Gastroesophageal sphincter (tissue), 3 donors: ENCODE data around the gene VSTM2B.

Experiments used
- EP300 ChIP-seq: sonication (generic); formaldehyde crosslinking; IDR thresholded peaks from one replicate; pipeline ENCODE4 v1.6.1; 2017; ENCODE audit warnings: antibody characterized with exemption, mild to moderate bottlenecking
- POLR2A ChIP-seq, 2 donors: fragments of 450-650 bp; IDR thresholded peaks; one replicate each; pipeline ENCODE4 v1.6.1; 2017; ENCODE audit warnings: antibody characterized with exemption in 2 of 2, mild to moderate bottlenecking in 2 of 2, moderate library complexity in 1 of 2
- TF ChIP-seq, protein P1 (sequence below), 4 experiments: fragments of 200-600 bp in 2 of 4; fragments of 450-650 bp in 2 of 4; sonication (generic) in 1 of 4; IDR thresholded peaks; one replicate each; pipeline ENCODE4 v1.5.1; 2017 to 2019; ENCODE audit warnings: antibody characterized with exemption in 4 of 4, mild to moderate bottlenecking in 2 of 4, moderate library complexity in 2 of 4

DNA sequence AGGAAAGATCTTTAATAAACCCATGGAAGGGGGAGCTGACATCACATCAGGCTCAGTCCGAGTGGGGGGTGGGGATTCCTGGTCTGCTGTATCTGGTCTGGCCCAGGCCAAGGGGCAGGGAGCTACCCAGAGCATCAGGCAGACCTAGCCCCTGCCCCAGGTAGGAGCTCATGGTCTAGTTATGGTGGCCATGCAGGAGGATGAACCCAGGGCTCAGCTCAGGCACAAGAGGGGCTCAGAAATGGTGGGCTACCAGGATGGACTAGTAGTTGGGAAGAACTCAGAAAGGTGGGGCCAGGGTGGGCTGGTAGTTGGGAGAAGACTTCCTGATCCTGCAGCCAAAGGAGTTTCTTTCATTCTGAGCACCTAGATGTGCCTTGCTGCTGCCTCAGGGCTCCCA lies 14.3 kb downstream of the VSTM2B start:
- TF ChIP-seq, protein P1, sequence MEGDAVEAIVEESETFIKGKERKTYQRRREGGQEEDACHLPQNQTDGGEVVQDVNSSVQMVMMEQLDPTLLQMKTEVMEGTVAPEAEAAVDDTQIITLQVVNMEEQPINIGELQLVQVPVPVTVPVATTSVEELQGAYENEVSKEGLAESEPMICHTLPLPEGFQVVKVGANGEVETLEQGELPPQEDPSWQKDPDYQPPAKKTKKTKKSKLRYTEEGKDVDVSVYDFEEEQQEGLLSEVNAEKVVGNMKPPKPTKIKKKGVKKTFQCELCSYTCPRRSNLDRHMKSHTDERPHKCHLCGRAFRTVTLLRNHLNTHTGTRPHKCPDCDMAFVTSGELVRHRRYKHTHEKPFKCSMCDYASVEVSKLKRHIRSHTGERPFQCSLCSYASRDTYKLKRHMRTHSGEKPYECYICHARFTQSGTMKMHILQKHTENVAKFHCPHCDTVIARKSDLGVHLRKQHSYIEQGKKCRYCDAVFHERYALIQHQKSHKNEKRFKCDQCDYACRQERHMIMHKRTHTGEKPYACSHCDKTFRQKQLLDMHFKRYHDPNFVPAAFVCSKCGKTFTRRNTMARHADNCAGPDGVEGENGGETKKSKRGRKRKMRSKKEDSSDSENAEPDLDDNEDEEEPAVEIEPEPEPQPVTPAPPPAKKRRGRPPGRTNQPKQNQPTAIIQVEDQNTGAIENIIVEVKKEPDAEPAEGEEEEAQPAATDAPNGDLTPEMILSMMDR (IDR thresholded peaks at IDR 0.05), result no peak
- no peak for TF ChIP-seq POLR2A (IDR thresholded peaks at IDR 0.05)
- no peak for TF ChIP-seq EP300
